Measurements from ENCODE around the gene LPP. TPM values are rescaled to one million over a fixed set of nuclear protein-coding genes. Genes with fewer than 3 reads are reported as not detected.
A peak's percentile ranks its signal among the peaks of the same experiment; 100 is the strongest.

LPP gene
- total and polyA plus RNA-seq, 8 donors: 8.0 to 885 (median 305) TPM

DNA sequence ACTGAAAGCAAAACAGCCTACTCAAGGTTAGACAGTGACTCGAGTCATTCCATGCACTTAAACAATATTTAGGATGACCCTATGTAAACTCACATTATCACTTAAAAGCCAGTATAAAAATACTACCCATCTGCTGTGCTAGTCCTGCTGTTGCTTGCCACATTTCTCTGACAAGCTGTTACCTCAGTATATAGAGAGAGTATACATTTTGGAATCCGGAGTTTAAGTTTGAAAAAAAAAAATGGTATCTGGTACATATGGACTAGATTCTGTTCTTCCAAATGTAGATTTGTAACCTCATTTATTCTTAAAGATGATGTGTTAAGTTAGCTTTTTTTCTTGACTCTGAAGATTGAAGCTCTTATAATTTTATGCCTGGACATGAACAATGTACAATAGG lies 514.0 kb downstream of the LPP start:
- no peak for DNase-seq
- Histone ChIP-seq H3K9me3 (no peaks in the 10 kb centered on the region), H3K4me1 (peaks cover 11 to 36% (median 23%) of the 10 kb centered on the region in 4 donors), H3K27ac (no peak overlapping the region), H3K4me3 (no peak overlapping the region), H3K36me3 (peaks cover 0 to 4% (median 0%) of the 10 kb centered on the region in 4 donors), H3K27me3 (no peaks in the 10 kb centered on the region)
- intact Hi-C loops (cut with DNase I; ENCODE audit: low total_unique reads): no loop called here
- TF ChIP-seq POLR2AphosphoS5 (IDR thresholded peaks at IDR 0.05) (no peak), EP300 (IDR thresholded peaks at IDR 0.05) (no peak), POLR2A (IDR thresholded peaks at IDR 0.05) (no peak)
- TF ChIP-seq, protein P1, sequence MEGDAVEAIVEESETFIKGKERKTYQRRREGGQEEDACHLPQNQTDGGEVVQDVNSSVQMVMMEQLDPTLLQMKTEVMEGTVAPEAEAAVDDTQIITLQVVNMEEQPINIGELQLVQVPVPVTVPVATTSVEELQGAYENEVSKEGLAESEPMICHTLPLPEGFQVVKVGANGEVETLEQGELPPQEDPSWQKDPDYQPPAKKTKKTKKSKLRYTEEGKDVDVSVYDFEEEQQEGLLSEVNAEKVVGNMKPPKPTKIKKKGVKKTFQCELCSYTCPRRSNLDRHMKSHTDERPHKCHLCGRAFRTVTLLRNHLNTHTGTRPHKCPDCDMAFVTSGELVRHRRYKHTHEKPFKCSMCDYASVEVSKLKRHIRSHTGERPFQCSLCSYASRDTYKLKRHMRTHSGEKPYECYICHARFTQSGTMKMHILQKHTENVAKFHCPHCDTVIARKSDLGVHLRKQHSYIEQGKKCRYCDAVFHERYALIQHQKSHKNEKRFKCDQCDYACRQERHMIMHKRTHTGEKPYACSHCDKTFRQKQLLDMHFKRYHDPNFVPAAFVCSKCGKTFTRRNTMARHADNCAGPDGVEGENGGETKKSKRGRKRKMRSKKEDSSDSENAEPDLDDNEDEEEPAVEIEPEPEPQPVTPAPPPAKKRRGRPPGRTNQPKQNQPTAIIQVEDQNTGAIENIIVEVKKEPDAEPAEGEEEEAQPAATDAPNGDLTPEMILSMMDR (IDR thresholded peaks at IDR 0.05): no peak
- 80 to 94% (median 90%) methylated on average over 2 of the region's 2 CpGs for WGBS, 5 donors

GRCh38 chr3:188670446-188670845 lies 516.5 kb downstream of the LPP start:
- Histone ChIP-seq H3K27me3 (no peaks in the 10 kb centered on the region), H3K9me3 (no peaks in the 10 kb centered on the region), H3K4me3 (no peak overlapping the region), H3K27ac (no peak overlapping the region), H3K36me3 (peaks cover 0 to 4% (median 0%) of the 10 kb centered on the region in 4 donors), H3K4me1 (peaks cover 11 to 42% (median 25%) of the 10 kb centered on the region in 4 donors)
- TF ChIP-seq EP300 (IDR thresholded peaks at IDR 0.05) (no peak), POLR2AphosphoS5 (IDR thresholded peaks at IDR 0.05) (no peak), POLR2A (IDR thresholded peaks at IDR 0.05) (no peak)
- TF ChIP-seq, protein P1 (IDR thresholded peaks at IDR 0.05): no peak
- intact Hi-C loops (cut with DNase I; ENCODE audit: low total_unique reads): no loop called here
- DNase-seq: no peak
- 78 to 91% (median 87%) methylated on average over 5 of the region's 5 CpGs for WGBS, 5 donors

- DNase-seq: no peak
- Histone ChIP-seq H3K4me1 (peaks cover 11 to 42% (median 25%) of the 10 kb centered on the region in 4 donors), H3K4me3 (peak overlapping the region in 1 of 4 donors; percentile 29), H3K36me3 (peaks cover 0 to 4% (median 0%) of the 10 kb centered on the region in 4 donors), H3K27me3 (no peaks in the 10 kb centered on the region), H3K27ac (no peak overlapping the region), H3K9me3 (no peaks in the 10 kb centered on the region)
- no peak for TF ChIP-seq POLR2AphosphoS5 (IDR thresholded peaks at IDR 0.05)
- TF ChIP-seq, protein P1 (IDR thresholded peaks at IDR 0.05): no peak
- TF ChIP-seq POLR2A (IDR thresholded peaks at IDR 0.05): no peak
- TF ChIP-seq EP300 (IDR thresholded peaks at IDR 0.05): no peak
- 33 to 41% (median 36%) methylated on average over 4 of the region's 4 CpGs for WGBS, 5 donors
- intact Hi-C loops (cut with DNase I; ENCODE audit: low total_unique reads): no loop called here
Observed at GRCh38 chr3:188671971-188672370, 518.0 kb downstream of the LPP start.

DNA sequence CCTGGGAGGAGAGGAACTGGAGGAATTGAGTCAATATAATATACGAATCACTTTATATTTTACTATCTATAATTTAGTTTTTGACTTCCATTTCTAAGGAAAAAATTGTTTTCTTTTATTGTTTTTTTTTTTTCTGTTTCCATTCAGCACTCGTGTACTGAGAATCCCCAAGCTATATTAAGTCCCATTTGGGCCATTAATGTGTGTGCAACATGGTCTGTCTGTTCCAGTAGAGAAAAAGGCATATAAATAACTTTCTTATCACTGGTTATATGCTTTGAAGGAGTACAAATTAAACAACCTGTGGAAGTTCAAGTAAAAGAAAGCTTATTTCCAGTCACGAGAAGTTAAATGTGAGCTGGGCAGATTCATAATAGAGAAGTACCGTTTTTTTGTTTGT lies 518.9 kb downstream of the LPP start:
- no peaks in the 10 kb centered on the region for H3K27me3 ChIP-seq
- no peaks in the 10 kb centered on the region for H3K9me3 ChIP-seq
- WGBS, 5 donors: 39 to 66% (median 46%) methylated on average over 4 of the region's 4 CpGs
- TF ChIP-seq, protein P1 (IDR thresholded peaks at IDR 0.05): no peak
- TF ChIP-seq POLR2AphosphoS5 (IDR thresholded peaks at IDR 0.05) (no peak), POLR2A (IDR thresholded peaks at IDR 0.05) (no peak), EP300 (IDR thresholded peaks at IDR 0.05) (no peak)
- H3K27ac ChIP-seq: no peak overlapping the region
- H3K4me1 ChIP-seq: peaks cover 11 to 42% (median 25%) of the 10 kb centered on the region in 4 donors
- no peak overlapping the region for H3K4me3 ChIP-seq
- peaks cover 0 to 4% (median 0%) of the 10 kb centered on the region in 4 donors for H3K36me3 ChIP-seq
- DNase-seq: no peak
- intact Hi-C loops (cut with DNase I; ENCODE audit: low total_unique reads): no loop called here

Data from stomach (tissue), 9 donors.